ENCODE data around the gene CTXND2. TPM values are rescaled to one million over a fixed set of nuclear protein-coding genes. Genes with fewer than 3 reads are reported as not detected.

The CTXND2 gene
- total and polyA plus RNA-seq, 7 donors: not detected

DNA sequence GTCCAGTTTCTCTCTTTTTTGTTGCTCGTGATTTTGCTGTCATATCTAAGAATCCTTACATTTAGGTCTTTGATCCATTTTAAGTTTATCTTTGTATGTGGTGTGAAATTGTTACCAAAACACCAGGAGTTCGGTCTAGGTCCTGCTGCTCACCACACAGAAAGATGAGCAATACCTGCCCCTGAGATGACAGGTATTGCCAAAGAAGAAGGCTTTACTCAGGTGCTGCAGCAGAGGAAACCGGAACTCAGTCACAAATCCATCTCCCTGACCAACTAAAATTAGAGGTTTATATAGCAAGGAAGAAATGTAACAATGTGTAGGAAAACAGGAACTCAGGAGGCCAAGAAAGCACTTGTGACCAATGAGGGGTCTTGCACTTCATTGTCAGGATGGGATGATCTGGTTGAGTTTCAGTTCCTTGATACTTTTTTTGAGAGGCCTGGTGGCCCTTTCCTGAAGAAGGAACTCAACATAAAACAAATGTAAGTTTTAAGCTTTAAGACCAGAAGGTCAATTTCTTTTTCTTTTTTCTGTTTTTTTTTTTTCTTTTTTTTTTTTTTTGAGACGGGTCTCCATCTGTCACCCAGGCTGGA lies 22.7 kb downstream of the CTXND2 start:
- intact Hi-C loops (cut with DNase I): no loop called here
- H3K27me3 ChIP-seq (ENCODE audit: insufficient read depth in 3 of 3, low read length in 2 of 3): no peaks in the 10 kb centered on the region
- WGBS, 3 donors: 86 to 89% (median 88%) methylated on average over 4 of the region's 4 CpGs
- TF ChIP-seq, protein P1, sequence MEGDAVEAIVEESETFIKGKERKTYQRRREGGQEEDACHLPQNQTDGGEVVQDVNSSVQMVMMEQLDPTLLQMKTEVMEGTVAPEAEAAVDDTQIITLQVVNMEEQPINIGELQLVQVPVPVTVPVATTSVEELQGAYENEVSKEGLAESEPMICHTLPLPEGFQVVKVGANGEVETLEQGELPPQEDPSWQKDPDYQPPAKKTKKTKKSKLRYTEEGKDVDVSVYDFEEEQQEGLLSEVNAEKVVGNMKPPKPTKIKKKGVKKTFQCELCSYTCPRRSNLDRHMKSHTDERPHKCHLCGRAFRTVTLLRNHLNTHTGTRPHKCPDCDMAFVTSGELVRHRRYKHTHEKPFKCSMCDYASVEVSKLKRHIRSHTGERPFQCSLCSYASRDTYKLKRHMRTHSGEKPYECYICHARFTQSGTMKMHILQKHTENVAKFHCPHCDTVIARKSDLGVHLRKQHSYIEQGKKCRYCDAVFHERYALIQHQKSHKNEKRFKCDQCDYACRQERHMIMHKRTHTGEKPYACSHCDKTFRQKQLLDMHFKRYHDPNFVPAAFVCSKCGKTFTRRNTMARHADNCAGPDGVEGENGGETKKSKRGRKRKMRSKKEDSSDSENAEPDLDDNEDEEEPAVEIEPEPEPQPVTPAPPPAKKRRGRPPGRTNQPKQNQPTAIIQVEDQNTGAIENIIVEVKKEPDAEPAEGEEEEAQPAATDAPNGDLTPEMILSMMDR (IDR thresholded peaks at IDR 0.05): no peak
- H3K27ac ChIP-seq: no peak overlapping the region
- no peak overlapping the region for H3K4me3 ChIP-seq
- H3K36me3 ChIP-seq (ENCODE audit: insufficient read depth in 1 of 2, low read depth in 1 of 2): no peaks in the 10 kb centered on the region
- no peaks in the 10 kb centered on the region for H3K9me3 ChIP-seq
- DNase-seq: no peak
- ATAC-seq: no peak
- H3K4me1 ChIP-seq: no peaks in the 10 kb centered on the region

DNA sequence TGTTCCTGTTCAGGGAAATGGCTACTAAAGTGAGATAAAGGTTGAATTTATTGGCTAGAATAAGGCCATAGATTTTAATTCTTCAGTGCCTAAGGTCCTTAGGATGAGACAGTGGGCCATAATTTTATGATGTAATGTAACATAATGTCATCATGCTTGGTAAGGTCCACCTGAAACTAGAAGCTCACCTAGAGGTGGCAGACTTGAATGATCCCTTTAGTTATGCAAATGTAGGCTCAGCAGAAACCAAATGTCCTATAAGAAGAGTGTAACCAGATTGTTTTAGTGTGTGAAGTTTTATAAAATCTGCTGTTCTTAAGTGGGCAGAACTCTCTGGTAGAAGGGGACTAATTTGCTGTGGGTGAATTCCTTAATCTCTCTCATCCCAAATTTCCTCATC lies 25.7 kb downstream of the CTXND2 start:
- ATAC-seq: no peak
- H3K9me3 ChIP-seq: no peaks in the 10 kb centered on the region
- H3K27ac ChIP-seq: no peak overlapping the region
- H3K36me3 ChIP-seq (ENCODE audit: insufficient read depth in 1 of 2, low read depth in 1 of 2): no peaks in the 10 kb centered on the region
- H3K4me3 ChIP-seq: no peak overlapping the region
- no peaks in the 10 kb centered on the region for H3K4me1 ChIP-seq
- no peaks in the 10 kb centered on the region for H3K27me3 ChIP-seq (ENCODE audit: insufficient read depth in 3 of 3, low read length in 2 of 3)
- intact Hi-C loops (cut with DNase I): no loop called here
- TF ChIP-seq, protein P1 (IDR thresholded peaks at IDR 0.05): no peak
- no peak for DNase-seq

DNA sequence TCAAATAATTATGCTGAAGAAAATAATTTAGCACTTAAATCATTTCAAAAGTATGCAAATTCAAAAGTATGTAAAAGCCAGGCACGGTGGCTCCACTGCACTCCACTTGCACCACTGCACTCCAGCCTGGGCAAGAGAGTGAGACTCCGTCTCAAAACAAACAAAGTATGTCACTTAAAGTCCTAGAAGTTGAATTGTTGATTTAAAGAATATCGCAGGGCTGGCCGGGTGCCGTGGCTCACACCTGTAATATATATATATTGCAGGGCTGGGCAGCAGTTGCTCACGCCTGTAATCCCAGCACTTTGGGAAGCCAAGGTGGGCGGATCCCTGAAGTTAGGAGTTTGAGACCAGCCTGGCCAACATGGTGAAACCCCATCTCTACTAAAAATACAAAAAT lies 30.5 kb downstream of the CTXND2 start:
- ATAC-seq (no peak), DNase-seq (no peak)
- Histone ChIP-seq H3K4me1 (peaks cover 4% of the 10 kb centered on the region), H3K4me3 (no peak overlapping the region), H3K27ac (no peak overlapping the region), H3K27me3 (ENCODE audit: insufficient read depth in 3 of 3, low read length in 2 of 3) (no peaks in the 10 kb centered on the region), H3K36me3 (ENCODE audit: insufficient read depth in 1 of 2, low read depth in 1 of 2) (no peaks in the 10 kb centered on the region), H3K9me3 (no peaks in the 10 kb centered on the region)
- WGBS, 3 donors: 79 to 85% (median 80%) methylated on average over 7 of the region's 7 CpGs
- TF ChIP-seq, protein P1 (IDR thresholded peaks at IDR 0.05): no peak
- intact Hi-C loops (cut with DNase I): no loop called here

DNA sequence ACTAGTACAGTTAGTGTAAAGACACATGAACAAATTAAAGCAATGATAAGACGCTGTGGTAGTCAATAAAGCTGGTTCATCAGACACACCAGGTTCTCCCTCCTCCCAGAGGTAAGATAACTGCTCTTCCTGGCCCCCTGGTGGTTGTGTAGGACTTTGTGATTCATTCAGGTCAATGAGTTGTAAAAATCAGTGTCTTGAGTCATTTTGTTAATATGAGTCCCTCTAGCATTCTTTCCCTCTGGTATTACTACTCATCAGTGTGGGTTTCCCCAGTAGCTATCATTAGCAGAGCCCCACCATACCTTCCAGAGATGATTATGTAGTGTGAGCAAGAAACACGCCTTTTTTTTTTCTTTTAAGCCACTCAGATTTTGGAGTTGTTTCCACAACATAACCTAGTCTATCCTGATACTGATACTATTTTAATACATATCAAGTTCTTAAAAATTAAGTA lies 35.6 kb downstream of the CTXND2 start:
- peak; percentile 57 to 66 for DNase-seq
- intact Hi-C loops (cut with DNase I): loop anchor here (5.0 kb wide), 3 partner anchors 40 to 75 kb away; partner anchors contain the start of gene ARNT (in 1 of the 2)
- Histone ChIP-seq H3K27ac (peak overlapping the region; percentile 61), H3K4me3 (no peak overlapping the region), H3K9me3 (no peaks in the 10 kb centered on the region), H3K4me1 (peaks cover 13% of the 10 kb centered on the region), H3K27me3 (ENCODE audit: insufficient read depth in 3 of 3, low read length in 2 of 3) (no peaks in the 10 kb centered on the region), H3K36me3 (ENCODE audit: insufficient read depth in 1 of 2, low read depth in 1 of 2) (peaks cover 0 to under 1% of the 10 kb centered on the region in 2 donors)
- 46 to 55% (median 49%) methylated on average over 2 of the region's 2 CpGs for WGBS, 3 donors
- ATAC-seq: peak; percentile 48 to 71 (median 64)
- TF ChIP-seq, protein P1 (IDR thresholded peaks at IDR 0.05): peak; percentile 78

DNA sequence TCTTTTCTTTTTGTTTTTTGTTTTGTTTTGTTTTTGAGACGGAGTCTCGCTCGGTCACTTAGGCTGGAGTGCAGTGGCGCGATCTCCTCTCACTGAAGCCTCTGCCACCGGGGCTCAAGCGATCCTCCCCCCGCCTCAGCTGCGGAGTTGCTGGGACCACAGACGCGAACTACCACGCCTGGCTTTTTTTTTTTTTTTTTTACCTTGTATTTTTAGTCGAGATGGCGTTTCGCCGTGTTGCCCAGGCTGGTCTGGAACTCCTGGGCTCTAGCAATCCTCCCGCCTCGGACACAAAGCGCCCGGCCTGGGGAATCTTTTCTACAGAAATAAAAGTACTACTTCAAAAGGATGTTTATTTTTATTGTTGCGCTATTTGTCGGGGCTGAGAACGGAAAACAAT lies 38.1 kb downstream of the CTXND2 start:
- TF ChIP-seq, protein P1 (IDR thresholded peaks at IDR 0.05): no peak
- whole genome bisulfite sequencing, 3 donors: 70 to 85% (median 72%) methylated on average over 22 to 23 of the region's 23 CpGs
- Histone ChIP-seq H3K4me1 (peaks cover 22% of the 10 kb centered on the region), H3K36me3 (ENCODE audit: insufficient read depth in 1 of 2, low read depth in 1 of 2) (peaks cover 7 to 26% of the 10 kb centered on the region in 2 donors), H3K4me3 (peak overlapping the region; percentile 75), H3K27me3 (ENCODE audit: insufficient read depth in 3 of 3, low read length in 2 of 3) (no peaks in the 10 kb centered on the region), H3K27ac (no peak overlapping the region), H3K9me3 (no peaks in the 10 kb centered on the region)
- ATAC-seq (no peak), DNase-seq (no peak)
- intact Hi-C loops (cut with DNase I): loop anchor here in 1 of 2 donors (5.0 kb wide), 1 partner anchor 77 kb away; no protein-coding TSS in a partner anchor

All from psoas muscle (tissue), 8 donors.